HT-29 (cell line): ENCODE results near the gene PRR5L. TPM values are rescaled to one million over a fixed set of nuclear protein-coding genes. Genes with fewer than 3 reads are reported as not detected.

Experiments
- DNase-seq: peaks from one replicate; pipeline ENCODE4 v3.0.0-alpha.2; 2015; ENCODE audit warnings: low spot score
- total RNA-seq: library from RNA; depleted of rRNA; stranded (reverse); fragments of >200 nt; shearing (Covaris generic); gene quantifications from 2 replicates; pipeline ENCODE4 v1.2.3, GENCODE V29; 2014

The PRR5L gene
- total RNA-seq, 1 experiment from 2014 or later = 92.8 TPM

GRCh38 chr11:36358436-36358835 is 62.3 kb downstream of the PRR5L start:
- no peak for DNase-seq

GRCh38 chr11:36360318-36360717 is 64.2 kb downstream of the PRR5L start:
- no peak for DNase-seq

GRCh38 chr11:36360826-36361415 is 64.8 kb downstream of the PRR5L start:
- peak; percentile 52 for DNase-seq

- no peak for DNase-seq
Measured at GRCh38 chr11:36361472-36361871, 65.4 kb downstream of the PRR5L start.

- peak; percentile 89 for DNase-seq
Measured at GRCh38 chr11:36361901-36362391, 65.9 kb downstream of the PRR5L start.

- DNase-seq = peak; percentile 73
Measured at GRCh38 chr11:36362902-36363301, 66.8 kb downstream of the PRR5L start.

- DNase-seq = peak; percentile 77
Measured at GRCh38 chr11:36363361-36364268, 67.5 kb downstream of the PRR5L start.

- DNase-seq = peak; percentile 56
Measured at GRCh38 chr11:36364551-36365325, 68.7 kb downstream of the PRR5L start.

- no peak for DNase-seq
Measured at GRCh38 chr11:36365907-36366306, 69.8 kb downstream of the PRR5L start.

GRCh38 chr11:36367806-36368680 is 72.0 kb downstream of the PRR5L start:
- DNase-seq = no peak

- DNase-seq = peak; percentile 22
Measured at GRCh38 chr11:36371181-36371580, 75.1 kb downstream of the PRR5L start.

GRCh38 chr11:36371590-36371989 is 75.5 kb downstream of the PRR5L start:
- DNase-seq = no peak

GRCh38 chr11:36372101-36372771 is 76.1 kb downstream of the PRR5L start:
- DNase-seq = peak; percentile 57

- peak; percentile 90 for DNase-seq
Measured at GRCh38 chr11:36373016-36374010, 77.2 kb downstream of the PRR5L start.

- DNase-seq = no peak
Measured at GRCh38 chr11:36374726-36375125, 78.6 kb downstream of the PRR5L start.

GRCh38 chr11:36375353-36376008 is 79.4 kb downstream of the PRR5L start:
- DNase-seq = no peak

GRCh38 chr11:36376009-36376887 is 80.2 kb downstream of the PRR5L start:
- peak; percentile 67 for DNase-seq
